ENCODE results near the gene UBXN10. TPM values are rescaled to one million over a fixed set of nuclear protein-coding genes. Genes with fewer than 3 reads are reported as not detected.

UBXN10 gene
- total and polyA plus RNA-seq, 12 donors: 0.16 to 4.0 (median 1.5) TPM

GRCh38 chr1:20174937-20175666, 10.8 kb upstream of the UBXN10 start:
- Histone ChIP-seq H3K9me3 (peaks cover 0 to 6% (median 0%) of the 10 kb centered on the region in 11 donors), H3K27ac (peak overlapping the region in 1 of 10 donors; percentile 49), H3K4me3 (no peak overlapping the region), H3K4me1 (peaks cover 0 to 6% (median 0%) of the 10 kb centered on the region in 9 donors), H3K27me3 (peaks cover 0 to 5% (median 0%) of the 10 kb centered on the region in 7 donors), H3K36me3 (no peaks in the 10 kb centered on the region)
- 59 to 64% methylated on average over 9 of the region's 9 CpGs for WGBS, 2 donors
- ATAC-seq (peak in 2 of 8 donors; percentile 11 to 46), DNase-seq (no peak)
- no peak for TF ChIP-seq CTCF (IDR thresholded peaks at IDR 0.05)
- intact Hi-C loops (cut with DNase I): no loop called here

GRCh38 chr1:20178634-20179370, 7.1 kb upstream of the UBXN10 start:
- WGBS, 2 donors: 84 to 85% methylated on average over 13 of the region's 13 CpGs
- H3K9me3 ChIP-seq: peaks cover 0 to 7% (median 0%) of the 10 kb centered on the region in 11 donors
- H3K4me1 ChIP-seq: no peaks in the 10 kb centered on the region
- ATAC-seq (peak in 2 of 8 donors; percentile 20 to 61), DNase-seq (no peak)
- TF ChIP-seq CTCF (IDR thresholded peaks at IDR 0.05): no peak
- H3K27ac ChIP-seq: no peak overlapping the region
- intact Hi-C loops (cut with DNase I): no loop called here
- H3K36me3 ChIP-seq: no peaks in the 10 kb centered on the region
- H3K27me3 ChIP-seq: peaks cover 0 to 21% (median 0%) of the 10 kb centered on the region in 7 donors
- H3K4me3 ChIP-seq: no peak overlapping the region

GRCh38 chr1:20179371-20180128, 6.3 kb upstream of the UBXN10 start:
- intact Hi-C loops (cut with DNase I): no loop called here
- 89 to 93% methylated on average over 2 of the region's 2 CpGs for WGBS, 2 donors
- ATAC-seq (no peak), DNase-seq (no peak)
- Histone ChIP-seq H3K27ac (no peak overlapping the region), H3K9me3 (peaks cover 0 to 7% (median 0%) of the 10 kb centered on the region in 11 donors), H3K27me3 (peaks cover 0 to 21% (median 0%) of the 10 kb centered on the region in 7 donors), H3K4me1 (no peaks in the 10 kb centered on the region), H3K4me3 (no peak overlapping the region), H3K36me3 (no peaks in the 10 kb centered on the region)
- TF ChIP-seq CTCF (IDR thresholded peaks at IDR 0.05): no peak

All from heart right ventricle (tissue), 16 donors.